ENCODE measurements around the gene SLC23A1. TPM values are rescaled to one million over a fixed set of nuclear protein-coding genes. Genes with fewer than 3 reads are reported as not detected.

The SLC23A1 gene
- total RNA-seq, 1 experiment from 2014 or later, result not detected

DNA sequence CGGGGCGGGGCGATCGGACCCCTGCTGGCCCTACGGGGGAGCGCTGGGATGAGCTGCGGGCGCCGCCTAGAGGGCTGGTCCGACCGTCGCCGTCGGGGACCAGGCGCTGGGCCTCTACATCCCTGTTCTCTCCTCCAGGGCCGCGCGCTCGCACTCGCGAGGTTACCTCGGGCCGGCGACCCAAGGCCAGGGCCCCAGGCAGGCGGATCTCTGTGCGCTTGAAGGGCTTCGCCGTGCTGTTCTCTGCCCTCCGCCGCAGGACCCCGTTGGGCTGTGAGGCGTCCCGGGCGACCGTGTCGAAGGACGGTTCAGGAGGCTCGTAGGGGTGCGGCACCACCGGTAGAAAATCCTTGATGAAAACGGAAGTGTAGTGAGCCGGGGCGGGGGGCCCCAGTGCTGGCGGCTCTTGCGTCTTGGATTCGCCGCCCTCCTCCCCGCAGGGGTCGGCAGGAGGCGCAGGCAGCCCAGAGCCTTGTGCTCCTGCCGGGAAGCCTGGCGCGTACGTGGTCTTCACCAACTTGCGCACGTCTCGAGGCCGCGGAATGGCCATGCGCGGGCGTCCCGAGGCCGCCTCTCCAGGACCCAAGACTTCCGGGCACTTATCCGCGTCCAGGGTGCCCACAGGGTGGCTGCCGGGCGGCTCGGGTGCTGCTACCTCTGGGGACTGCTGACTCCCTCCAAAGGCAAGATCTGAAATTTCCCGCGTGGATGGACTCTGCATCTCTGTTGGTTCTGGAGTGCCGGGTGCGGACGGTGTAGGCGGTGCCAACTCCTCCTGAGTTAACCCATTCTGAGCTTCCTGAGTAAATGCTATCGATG, 9.8 kb upstream of the SLC23A1 start:
- ChIA-PET CTCF (no interaction called here), POLR2A (no interaction called here)
- Histone ChIP-seq H3K27me3 (ENCODE audit: control insufficient read depth, insufficient read depth, low read length) (no peaks in the 10 kb centered on the region), H3K27ac (ENCODE audit: low read length) (peak overlapping the region; percentile 85), H3K4me1 (ENCODE audit: control insufficient read depth, insufficient read depth, low read length) (peaks cover 27% of the 10 kb centered on the region), H3K9me3 (ENCODE audit: control insufficient read depth, insufficient read depth, low read depth, low read length) (no peaks in the 10 kb centered on the region), H3K36me3 (ENCODE audit: control insufficient read depth, insufficient read depth, low read length) (peaks cover 2% of the 10 kb centered on the region; the same call in 1 of the 2 replicates), H3K4me3 (ENCODE audit: low read depth in 2 of 2, low read length in 2 of 2) (peak overlapping the region; percentile 62 to 75)
- TSS peak; percentile 71 for BruUV-seq (replicated peaks)
- in situ Hi-C loops (cut with HindIII; ENCODE audit: low pct_unique_long_range_greater_than_20kb, low sequenced_read_pairs), result no loop called here
- ATAC-seq, result peak; percentile 89
- TF ChIP-seq POLR2AphosphoS5 (IDR thresholded peaks at IDR 0.05; ENCODE audit: low read depth, low read length) (peak; percentile 11; the same call in 1 of the 2 replicates), TCF7L2 (IDR thresholded peaks at IDR 0.05; ENCODE audit: low read depth, low read length) (no peak), SIN3A (IDR thresholded peaks at IDR 0.05; ENCODE audit: borderline replicate concordance, insufficient read depth, low read depth, low read length) (peak; percentile 76; the same call in 1 of the 2 replicates), CTCF (IDR thresholded peaks at IDR 0.05) (peak; percentile 97)
- TF ChIP-seq, protein P1, sequence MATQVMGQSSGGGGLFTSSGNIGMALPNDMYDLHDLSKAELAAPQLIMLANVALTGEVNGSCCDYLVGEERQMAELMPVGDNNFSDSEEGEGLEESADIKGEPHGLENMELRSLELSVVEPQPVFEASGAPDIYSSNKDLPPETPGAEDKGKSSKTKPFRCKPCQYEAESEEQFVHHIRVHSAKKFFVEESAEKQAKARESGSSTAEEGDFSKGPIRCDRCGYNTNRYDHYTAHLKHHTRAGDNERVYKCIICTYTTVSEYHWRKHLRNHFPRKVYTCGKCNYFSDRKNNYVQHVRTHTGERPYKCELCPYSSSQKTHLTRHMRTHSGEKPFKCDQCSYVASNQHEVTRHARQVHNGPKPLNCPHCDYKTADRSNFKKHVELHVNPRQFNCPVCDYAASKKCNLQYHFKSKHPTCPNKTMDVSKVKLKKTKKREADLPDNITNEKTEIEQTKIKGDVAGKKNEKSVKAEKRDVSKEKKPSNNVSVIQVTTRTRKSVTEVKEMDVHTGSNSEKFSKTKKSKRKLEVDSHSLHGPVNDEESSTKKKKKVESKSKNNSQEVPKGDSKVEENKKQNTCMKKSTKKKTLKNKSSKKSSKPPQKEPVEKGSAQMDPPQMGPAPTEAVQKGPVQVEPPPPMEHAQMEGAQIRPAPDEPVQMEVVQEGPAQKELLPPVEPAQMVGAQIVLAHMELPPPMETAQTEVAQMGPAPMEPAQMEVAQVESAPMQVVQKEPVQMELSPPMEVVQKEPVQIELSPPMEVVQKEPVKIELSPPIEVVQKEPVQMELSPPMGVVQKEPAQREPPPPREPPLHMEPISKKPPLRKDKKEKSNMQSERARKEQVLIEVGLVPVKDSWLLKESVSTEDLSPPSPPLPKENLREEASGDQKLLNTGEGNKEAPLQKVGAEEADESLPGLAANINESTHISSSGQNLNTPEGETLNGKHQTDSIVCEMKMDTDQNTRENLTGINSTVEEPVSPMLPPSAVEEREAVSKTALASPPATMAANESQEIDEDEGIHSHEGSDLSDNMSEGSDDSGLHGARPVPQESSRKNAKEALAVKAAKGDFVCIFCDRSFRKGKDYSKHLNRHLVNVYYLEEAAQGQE (IDR thresholded peaks at IDR 0.05; ENCODE audit: insufficient read depth in 1 of 2, low read depth in 2 of 2, low read length in 1 of 2), result no peak; a peak in 1 of 4 replicates
- intact Hi-C loops (cut with micrococcal nuclease; ENCODE audit: unreplicated experiment), result loop anchor here (10.0 kb wide), 1 partner anchor 108 kb away; no protein-coding TSS in a partner anchor
- DNase-seq (ENCODE audit: low read depth, low spot score), result peak; percentile 52

DNA sequence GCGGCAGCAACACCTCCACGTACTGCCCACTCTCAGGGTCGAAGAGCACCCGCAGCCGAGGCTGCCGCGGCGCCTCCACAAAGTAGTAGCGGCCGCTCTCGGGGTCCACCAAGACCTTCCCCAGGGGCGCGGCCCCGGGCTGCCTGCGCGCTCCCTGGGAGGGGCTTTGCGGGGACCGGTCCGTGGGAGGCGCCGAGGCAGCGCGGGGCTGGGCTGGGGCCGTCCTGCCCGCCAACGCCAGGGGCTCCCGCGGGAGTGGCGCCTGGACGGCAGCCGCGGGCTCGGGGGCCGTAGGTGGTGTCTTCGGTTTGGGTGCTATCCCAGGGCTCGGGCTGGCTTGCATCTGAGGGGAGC, 9.2 kb upstream of the SLC23A1 start:
- peak; percentile 1; the same call in 1 of the 2 replicates for TF ChIP-seq SIN3A (IDR thresholded peaks at IDR 0.05; ENCODE audit: borderline replicate concordance, insufficient read depth, low read depth, low read length)
- TF ChIP-seq, protein P1 (IDR thresholded peaks at IDR 0.05; ENCODE audit: insufficient read depth in 1 of 2, low read depth in 2 of 2, low read length in 1 of 2), result no peak
- BruUV-seq (replicated peaks), result no TSS peak
- Histone ChIP-seq H3K27me3 (ENCODE audit: control insufficient read depth, insufficient read depth, low read length) (no peaks in the 10 kb centered on the region), H3K27ac (ENCODE audit: low read length) (peak overlapping the region; percentile 92), H3K4me3 (ENCODE audit: low read depth in 2 of 2, low read length in 2 of 2) (peak overlapping the region; percentile 62 to 75), H3K9me3 (ENCODE audit: control insufficient read depth, insufficient read depth, low read depth, low read length) (no peaks in the 10 kb centered on the region), H3K4me1 (ENCODE audit: control insufficient read depth, insufficient read depth, low read length) (peaks cover 27% of the 10 kb centered on the region), H3K36me3 (ENCODE audit: control insufficient read depth, insufficient read depth, low read length) (peaks cover 2% of the 10 kb centered on the region; the same call in 1 of the 2 replicates)
- ChIA-PET POLR2A (interaction anchor here (1.6 kb wide), 1 partner anchor 50 kb away, joined by 4 read pairs; no protein-coding TSS in a partner anchor), CTCF (no interaction called here)
- ATAC-seq (peak; percentile 70), DNase-seq (ENCODE audit: low read depth, low spot score) (no peak)
- intact Hi-C loops (cut with micrococcal nuclease; ENCODE audit: unreplicated experiment), result loop anchor here (10.0 kb wide), 1 partner anchor 108 kb away; no protein-coding TSS in a partner anchor
- in situ Hi-C loops (cut with HindIII; ENCODE audit: low pct_unique_long_range_greater_than_20kb, low sequenced_read_pairs), result no loop called here

Data from Panc1 (cell line).